IPS-11a (cell line): ENCODE data around the gene TSPAN16.
"Not testable (repeated sequence)": the region's sequence is repeated elsewhere in the genome, so short reads cannot be mapped to it uniquely, and the experiment has no call there.

Source experiments
- H3K4me3 ChIP-seq: one replicate; pipeline ENCODE4 v1.5.1; 2013; ENCODE audit warnings: low read depth, low read length, control low read depth

The TSPAN16 gene

DNA sequence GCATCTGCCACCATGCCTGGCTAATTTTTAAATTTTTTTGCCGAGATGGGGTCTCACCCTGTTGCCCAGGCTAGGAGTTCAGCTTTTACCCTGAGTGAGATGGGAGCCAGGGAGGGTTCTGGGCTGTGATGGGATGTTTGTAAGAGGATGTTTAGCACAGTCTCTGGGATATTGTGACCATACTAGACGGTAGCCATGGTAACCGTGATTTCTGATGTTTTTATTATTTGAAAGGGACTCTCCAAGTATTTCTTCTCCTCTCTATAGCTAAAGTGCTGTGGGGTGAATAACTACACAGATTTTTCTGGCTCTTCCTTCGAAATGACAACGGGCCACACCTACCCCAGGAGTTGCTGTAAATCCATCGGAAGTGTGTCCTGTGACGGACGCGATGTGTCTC lies 10.4 kb downstream of the TSPAN16 start:
- H3K4me3 ChIP-seq = no peak overlapping the region

DNA sequence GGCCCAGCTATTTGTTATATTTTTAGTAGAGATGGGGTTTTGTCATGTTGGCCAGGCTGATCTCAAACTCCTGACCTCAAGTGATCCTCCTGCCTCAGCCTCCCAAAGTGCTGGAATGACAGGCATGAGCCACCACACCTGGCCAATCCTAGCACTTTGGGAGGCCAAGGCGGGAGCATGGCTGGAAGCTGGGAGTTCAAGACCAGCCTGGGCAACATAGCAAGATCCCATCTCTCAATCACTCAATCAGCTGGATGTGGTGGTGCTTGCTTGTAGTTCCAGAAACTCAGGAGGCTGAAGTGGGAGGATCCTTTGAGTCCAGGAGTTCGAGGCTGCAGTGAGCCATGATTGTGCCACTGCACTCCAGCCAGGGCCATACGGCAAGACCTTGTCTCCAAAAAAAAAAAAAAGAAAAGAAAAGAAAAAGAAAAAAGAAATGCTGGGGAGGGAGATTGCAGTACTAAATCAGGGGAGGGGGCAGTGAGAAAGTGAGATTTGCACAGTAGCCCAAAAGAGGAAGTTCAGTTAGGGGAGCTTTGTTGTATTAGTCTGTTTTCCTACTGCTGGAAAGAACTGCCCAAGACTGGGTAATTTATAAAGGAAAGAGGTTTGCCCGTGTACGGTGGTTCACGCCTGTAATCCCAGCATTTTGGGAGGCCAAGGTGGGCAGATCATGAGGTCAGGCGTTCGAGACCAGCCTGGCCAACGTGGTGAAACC lies 24.5 kb downstream of the TSPAN16 start:
- H3K4me3 ChIP-seq = not testable (repeated sequence)

DNA sequence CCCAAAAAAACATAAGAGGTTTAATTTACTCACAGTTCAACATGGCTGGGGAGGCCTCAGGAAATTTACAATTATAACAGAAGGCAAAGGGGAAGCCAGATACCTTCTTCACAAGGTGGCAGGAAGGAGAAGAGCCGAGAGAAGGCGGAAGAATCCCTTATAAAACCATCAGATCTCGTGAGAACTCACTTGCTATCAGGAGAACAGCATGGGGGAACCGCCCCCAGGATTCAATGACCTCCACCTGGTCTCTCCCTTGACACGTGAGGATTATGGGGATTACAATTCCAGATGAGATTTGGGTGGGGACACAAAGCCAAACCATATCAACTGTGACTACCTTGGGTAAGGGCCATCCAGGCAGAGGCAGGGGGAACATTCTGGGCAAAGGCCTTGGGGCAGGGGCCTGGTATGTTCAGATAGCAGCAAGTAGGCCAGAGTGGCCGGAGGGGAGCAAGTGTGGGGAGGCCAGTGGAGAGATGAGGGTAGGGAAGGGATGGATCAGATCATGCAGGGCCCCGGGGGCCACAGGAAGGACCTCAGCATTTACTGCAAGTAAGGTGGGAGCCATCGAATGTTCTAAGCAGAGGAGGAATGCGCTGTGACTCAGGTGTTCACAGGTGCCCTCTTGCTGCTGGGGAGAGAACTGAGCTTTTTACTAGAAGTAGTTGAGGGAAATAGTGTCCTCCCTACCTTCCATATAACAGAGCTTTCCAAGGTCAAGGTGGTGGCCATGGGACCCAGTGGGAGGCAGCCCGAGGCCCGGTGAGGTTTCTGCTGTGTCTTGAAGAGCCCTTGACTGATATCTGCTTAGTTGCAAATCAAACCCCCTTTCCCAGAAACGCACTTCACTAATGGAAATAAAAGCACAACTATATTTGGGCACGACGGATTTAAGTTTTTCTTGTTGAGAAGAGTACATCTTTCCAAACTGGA lies 25.5 kb downstream of the TSPAN16 start:
- no peak overlapping the region for H3K4me3 ChIP-seq

- H3K4me3 ChIP-seq = no peak overlapping the region
Measured at GRCh38 chr19:11322269-11323024, 26.5 kb downstream of the TSPAN16 start.

DNA sequence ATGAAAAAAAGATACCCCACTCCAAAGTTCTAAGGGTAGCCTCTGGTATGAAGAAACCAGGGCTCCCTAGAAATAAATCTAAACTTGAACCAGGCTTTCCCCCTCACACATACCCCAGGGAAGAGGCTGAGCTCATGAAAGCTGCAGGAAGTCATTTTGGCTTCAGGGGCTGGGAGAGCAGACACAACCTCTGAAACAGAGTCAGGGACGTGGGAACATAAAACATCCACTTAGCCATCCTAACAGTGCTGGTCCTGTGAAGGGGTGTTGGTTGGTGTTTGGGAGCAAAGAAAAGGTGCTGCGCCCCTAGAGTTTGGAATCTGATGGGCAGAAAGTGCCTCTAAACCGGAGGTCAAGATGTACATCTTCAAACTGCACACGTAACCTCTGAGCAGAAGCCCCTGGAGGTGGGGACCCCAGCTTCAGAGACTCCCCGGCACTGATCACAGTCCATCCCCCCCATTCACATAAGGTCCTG lies 27.7 kb downstream of the TSPAN16 start:
- no peak overlapping the region for H3K4me3 ChIP-seq

DNA sequence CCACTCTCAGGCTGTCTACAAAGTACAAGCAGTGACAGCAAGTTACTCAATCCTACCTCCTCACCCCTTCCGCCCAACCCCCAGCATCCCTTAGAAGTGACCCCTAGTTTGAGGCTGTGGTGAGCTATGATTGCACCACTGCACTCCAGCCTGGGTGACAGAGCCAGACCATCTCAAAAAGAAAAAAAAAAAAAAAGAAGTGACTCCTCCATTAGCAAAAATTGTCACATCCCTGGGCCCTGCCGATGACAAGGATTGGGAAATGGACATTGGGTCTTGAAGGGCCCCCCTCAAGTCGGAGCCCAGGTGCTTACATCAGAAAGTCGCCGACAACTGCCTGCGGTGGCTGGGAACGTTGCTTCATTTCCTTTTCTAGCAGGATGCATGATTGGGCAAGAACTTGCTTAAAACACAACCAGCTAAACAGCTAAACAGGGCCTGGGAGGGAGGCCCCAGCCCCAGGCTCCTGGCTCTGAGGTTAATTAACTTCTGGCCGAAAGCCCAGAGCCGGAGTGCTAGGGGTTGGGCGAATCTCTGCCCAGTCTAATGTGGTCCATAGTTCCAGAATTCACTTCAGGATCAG lies 28.2 kb downstream of the TSPAN16 start:
- no peak overlapping the region for H3K4me3 ChIP-seq

- no peak overlapping the region for H3K4me3 ChIP-seq
Measured at GRCh38 chr19:11324748-11325389, 28.9 kb downstream of the TSPAN16 start.

DNA sequence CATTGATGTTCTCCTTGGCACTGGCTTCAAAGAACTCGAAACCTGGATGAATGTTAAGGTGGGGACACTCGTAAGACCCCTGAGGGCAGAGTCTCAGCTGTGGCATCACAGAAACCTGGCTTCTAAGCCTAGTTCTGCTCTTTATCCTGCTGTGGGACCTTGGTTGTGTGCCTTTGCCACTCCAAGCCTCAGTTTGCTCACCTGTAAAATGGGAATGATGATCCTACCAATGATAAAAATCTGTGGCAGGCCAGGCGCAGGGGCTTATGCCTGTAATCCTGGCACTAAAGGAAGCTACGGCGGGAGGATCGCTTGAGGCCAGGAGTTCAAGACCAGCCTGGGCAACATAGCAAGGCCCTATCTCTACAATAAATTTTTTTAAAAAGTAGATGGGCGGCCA lies 29.6 kb downstream of the TSPAN16 start:
- H3K4me3 ChIP-seq = no peak overlapping the region

DNA sequence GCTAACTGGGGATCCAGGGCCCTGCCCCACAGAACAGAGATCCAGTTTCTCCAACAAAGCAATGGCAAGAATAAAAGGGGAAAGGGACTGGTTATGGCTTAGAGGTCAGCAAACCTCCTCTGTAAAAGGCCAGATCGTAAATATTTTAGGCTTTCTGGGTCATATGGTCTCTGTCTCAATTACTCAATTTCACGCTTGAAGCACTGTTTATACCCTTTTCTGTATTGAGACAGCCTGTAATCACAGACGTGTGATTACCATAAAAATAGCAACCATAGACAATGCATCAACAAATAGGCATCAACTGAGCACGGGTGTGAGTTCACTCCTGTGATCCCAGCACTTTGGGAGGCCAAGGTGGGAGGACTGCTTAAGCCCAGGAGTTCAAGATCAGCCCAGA lies 34.2 kb downstream of the TSPAN16 start:
- no peak overlapping the region for H3K4me3 ChIP-seq

- no peak overlapping the region for H3K4me3 ChIP-seq
Measured at GRCh38 chr19:11331502-11331901, 35.5 kb downstream of the TSPAN16 start.

GRCh38 chr19:11332822-11333221 lies 36.9 kb downstream of the TSPAN16 start:
- H3K4me3 ChIP-seq = no peak overlapping the region

DNA sequence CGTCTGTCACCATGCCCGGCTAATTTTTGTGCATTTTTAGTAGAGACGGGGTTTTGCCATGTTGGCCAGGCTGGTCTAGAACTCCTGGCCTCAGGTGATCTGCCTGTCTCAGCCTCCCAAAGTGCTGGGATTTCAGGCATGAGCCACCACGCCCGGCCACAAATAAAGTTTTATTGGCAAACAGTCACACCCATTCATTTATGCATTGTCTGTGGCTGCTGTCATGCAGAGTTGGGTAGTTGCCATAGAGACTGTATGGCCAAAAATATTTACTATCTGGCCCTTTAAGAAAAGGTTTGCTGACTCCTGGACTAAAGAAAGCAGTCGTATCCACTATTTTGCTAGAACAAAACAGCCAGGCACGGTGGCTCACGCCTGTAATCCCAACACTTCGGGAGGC lies 37.9 kb downstream of the TSPAN16 start:
- H3K4me3 ChIP-seq = not testable (repeated sequence)

GRCh38 chr19:11335449-11336146 lies 39.6 kb downstream of the TSPAN16 start:
- no peak overlapping the region for H3K4me3 ChIP-seq

DNA sequence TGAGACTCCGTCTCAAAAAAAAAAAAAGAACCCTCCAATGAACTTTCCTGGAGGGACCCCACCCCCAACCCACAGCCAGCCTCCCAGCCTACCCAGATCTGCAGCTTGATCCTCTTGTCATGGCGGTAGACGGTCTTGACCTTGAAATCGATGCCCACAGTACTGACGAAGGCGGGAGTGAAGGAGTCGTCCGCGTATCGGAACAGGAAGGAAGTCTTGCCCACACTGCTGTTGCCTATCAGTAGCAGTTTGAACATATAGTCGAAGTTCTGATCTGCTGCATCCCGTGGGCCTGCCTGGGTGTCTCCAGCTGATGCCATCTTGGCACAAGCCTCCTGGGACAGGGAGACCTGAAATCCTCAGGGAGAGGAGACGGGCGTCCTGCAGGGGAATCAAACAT lies 41.1 kb downstream of the TSPAN16 start:
- no peak overlapping the region for H3K4me3 ChIP-seq

- H3K4me3 ChIP-seq = no peak overlapping the region
Measured at GRCh38 chr19:11338121-11338520, 42.2 kb downstream of the TSPAN16 start.

GRCh38 chr19:11338569-11339253 lies 42.8 kb downstream of the TSPAN16 start:
- H3K4me3 ChIP-seq = peak overlapping the region; percentile 50

GRCh38 chr19:11339254-11340098 lies 43.5 kb downstream of the TSPAN16 start, which contains the start of gene RAB3D:
RAB3D (minus strand) TSS chr19:11339657; CDS start chr19:11337399, 2,258 bp downstream.
- peak within 1 kb of the TSS; percentile 50 for H3K4me3 ChIP-seq

DNA sequence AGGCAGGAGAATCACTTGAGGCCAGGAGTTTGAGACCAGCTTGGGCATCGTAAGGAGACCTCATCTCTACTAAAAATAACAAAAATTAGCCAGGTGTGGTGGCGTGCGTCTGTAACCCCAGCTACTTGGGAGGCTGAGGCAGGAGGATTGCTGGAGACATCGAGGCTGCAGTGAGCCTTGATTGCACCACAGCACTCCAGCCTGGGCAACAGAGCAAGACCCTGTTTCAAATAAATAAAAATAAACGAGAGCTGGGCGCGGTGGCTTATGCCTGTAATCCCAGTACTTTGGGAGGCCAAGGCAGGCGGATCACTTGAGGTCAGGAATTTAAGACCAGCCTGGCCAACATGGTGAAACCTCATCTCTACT lies 44.1 kb downstream of the TSPAN16 start:
- H3K4me3 ChIP-seq = not testable (repeated sequence)
